Globus pallidus (tissue), 1 donor: ENCODE data around the gene S1PR5.
"Not testable (repeated sequence)": the region's sequence is repeated elsewhere in the genome, so short reads cannot be mapped to it uniquely, and the experiment has no call there.

ENCODE experiments used
- DNase-seq: peaks from one replicate; pipeline ENCODE4 v3.0.0-alpha.2; 2015; ENCODE audit warnings: low spot score

S1PR5 gene

DNA sequence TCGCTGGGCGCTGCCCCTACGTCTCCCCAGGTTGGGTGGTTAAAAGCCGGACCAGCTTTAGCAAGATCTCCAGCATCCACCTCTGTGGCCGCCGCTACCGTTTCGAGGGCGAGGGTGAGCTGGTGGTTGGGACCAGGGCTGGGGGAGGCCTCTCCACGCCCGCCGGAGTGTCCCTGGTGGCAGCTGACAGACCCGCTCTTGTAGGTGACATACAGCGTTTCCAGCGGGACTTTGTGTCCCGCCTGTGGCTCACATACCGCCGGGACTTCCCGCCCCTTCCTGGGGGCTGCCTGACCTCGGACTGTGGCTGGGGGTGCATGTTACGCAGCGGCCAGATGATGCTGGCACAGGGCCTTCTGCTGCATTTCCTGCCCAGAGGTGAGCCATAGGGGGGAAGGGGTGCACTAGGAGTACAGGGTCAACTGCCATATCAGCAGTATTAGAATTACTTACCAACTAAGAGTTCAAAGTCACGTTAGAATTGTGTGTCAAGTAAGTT, 27.6 kb upstream of the S1PR5 start:
- no peak for DNase-seq

- DNase-seq: no peak
Observed at GRCh38 chr19:10544242-10544752, 27.1 kb upstream of the S1PR5 start.

GRCh38 chr19:10543420-10544241, 26.4 kb upstream of the S1PR5 start, which contains the start of gene ATG4D:
Gene ATG4D, plus strand, starts transcription at chr19:10543904. Its CDS starts 187 bp downstream, at chr19:10544091.
- DNase-seq: peak; percentile 72

DNA sequence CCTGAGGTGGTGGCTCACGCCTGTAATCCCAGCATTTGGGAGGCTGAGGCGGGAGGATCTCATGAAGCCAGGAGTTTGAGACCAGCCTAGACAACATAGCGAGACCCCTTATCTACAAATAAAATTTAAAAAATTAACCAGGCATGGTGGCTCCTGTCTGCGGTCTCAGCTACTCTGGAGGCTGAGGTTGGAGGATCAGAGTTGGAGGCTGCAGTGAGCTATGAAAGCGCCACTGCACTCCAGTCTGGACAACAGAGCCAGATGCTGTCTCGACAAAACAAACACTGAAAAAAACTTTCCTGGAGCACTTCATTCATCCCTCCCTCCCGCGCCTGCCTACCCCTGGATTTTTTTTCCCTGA, 25.8 kb upstream of the S1PR5 start:
- DNase-seq: no peak

DNA sequence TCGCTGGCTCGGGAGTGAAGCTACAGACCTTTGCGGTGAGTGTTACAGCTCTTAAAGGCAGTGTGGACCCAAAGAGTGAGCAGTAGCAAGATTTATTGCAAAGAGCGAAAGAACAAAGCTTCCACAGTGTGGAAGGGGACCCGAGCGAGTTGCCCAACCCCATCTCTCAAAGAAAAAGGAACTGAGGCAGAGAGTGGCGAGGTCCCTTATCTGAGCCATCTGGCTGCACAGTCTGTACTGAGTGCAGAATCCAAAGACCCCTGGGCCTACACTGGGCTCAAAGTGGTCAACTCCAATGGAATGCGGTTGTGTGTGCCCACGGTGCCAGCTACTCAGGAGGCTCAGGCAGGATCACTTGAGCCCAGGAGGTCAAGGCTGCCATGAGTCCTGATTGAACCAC, 21.8 kb upstream of the S1PR5 start:
- not testable (repeated sequence) for DNase-seq

- DNase-seq: no peak
Observed at GRCh38 chr19:10538204-10538983, 21.1 kb upstream of the S1PR5 start.

- no peak for DNase-seq
Observed at GRCh38 chr19:10537668-10538067, 20.4 kb upstream of the S1PR5 start.

- DNase-seq: no peak
Observed at GRCh38 chr19:10535613-10536012, 18.4 kb upstream of the S1PR5 start.

DNA sequence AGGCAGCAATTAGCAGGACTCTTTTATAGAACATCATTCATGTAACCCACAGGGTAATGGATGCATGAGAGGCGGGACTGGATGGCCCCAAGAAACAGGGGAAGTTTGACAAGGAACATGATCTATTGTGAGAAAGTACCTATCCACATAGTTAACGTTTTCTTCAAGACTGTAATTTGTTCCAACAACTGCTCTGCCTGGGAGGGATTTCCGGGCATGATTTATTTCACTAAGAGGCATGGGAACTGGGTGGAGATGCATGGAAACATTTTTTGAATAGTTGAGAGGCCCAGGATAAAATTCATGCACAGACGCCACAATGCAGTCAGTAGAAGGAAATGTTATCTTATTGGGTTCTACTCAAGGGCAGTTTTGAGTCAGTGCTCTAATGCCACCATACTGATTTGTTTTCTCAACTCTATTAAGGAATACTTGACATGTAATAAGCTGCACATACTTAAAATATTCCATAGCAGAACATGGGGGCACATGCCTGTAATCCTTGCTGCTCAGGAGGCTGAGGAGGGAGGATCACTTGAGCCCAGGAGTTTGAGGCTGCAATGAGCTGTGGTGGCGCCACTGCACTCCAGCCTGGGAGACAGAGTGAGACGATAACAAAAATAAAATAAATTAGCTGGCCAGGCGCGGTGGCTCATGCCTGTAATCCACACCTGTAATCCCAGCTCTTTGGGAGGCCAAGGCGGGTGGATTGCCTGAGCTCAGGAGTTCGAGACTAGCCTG, 16.6 kb upstream of the S1PR5 start:
- no peak for DNase-seq

GRCh38 chr19:10532457-10532856, 15.2 kb upstream of the S1PR5 start:
- no peak for DNase-seq

DNA sequence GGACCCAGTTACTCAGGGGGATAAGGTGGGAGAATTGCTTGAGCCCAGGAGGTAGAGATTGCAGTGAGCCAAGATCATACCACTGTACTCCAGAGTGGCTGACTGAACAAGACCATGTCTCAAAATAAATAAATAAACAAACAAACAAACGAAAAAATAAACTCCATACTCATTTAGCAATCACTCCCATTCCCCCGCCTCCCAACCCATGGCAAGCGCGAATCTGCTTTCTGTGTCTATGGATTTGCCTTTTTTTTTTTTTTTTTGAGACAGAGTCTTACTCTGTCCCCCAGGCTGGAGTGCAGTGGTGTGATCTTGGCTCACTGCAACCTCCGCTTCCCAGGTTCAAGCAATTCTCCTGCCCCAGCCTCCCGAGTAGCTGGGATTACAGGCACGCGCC, 9.6 kb upstream of the S1PR5 start:
- not testable (repeated sequence) for DNase-seq

DNA sequence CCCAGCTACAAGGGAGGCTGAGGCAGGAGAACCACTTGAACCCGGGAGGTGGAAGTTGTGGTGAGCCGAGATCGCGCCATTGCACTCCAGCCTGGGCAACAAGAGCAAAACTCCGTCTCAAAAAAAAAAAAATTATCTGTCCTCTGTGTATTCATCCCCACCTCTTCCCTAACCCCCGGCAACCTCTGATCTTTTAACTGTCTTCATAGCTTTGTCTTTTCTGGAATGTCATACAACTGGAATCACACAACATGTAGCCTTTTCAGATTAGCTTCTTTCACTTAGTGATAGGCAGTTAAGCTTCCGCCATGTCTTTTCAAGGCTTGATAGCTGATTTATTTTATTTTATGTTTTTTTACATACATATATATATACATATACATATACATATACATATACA, 8.4 kb upstream of the S1PR5 start:
- no peak for DNase-seq

DNA sequence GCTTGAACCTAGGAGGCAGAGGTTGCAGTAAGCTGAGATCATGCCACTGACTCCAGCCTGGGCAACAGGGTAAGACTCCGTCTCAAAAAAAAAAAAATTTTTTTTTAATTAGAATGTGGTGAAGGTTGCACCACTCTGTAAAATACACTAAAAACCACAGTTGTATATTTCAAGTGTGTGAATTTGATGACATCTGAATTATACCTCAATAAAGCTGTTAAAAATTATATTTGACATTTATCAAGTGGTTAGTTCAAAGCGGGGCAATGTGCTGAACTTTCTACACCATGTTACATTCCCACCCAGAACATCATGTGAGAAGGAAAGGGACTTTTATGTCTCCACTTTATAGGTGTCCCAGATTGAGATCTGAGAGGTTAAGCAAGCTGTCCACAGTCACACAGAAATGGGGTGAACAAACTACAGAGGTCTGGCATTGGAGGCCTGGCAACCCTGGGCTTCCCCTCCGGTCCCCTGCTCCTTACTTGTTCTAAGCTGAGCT, 5.9 kb upstream of the S1PR5 start:
- no peak for DNase-seq

DNA sequence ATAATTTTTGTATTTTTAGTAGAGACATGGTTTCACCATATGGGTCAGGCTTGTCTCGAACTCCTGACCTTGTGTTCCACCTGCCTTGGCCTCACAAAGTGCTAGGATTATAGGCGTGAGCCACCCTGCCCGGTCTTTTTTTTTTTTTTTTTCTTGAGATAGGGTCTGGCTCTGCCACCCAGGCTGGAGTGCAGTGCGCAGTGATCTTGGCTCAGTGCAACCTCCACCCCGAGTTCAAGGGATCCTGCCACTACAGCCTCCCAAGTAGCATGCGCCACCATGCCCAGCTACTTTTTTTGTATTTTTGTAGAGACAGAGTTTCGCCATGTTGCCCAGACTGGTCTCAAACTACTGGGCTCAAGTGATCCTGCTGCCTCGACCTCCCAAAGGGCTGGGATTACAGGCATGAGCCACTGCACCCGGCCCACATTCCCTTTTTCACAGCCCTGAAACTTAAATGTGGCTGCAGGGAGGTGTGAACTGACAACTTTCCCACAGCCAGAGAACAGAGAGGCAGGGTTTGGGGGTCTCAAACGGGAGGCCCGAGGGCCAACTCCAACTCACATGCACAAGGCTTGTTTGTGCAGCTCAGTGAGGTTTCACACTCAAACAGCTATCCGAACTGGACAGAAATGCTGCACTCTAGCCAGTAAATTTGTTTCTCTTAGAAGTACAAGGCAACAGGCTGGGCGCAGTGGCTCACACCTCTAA, 4.4 kb upstream of the S1PR5 start:
- no peak for DNase-seq

DNA sequence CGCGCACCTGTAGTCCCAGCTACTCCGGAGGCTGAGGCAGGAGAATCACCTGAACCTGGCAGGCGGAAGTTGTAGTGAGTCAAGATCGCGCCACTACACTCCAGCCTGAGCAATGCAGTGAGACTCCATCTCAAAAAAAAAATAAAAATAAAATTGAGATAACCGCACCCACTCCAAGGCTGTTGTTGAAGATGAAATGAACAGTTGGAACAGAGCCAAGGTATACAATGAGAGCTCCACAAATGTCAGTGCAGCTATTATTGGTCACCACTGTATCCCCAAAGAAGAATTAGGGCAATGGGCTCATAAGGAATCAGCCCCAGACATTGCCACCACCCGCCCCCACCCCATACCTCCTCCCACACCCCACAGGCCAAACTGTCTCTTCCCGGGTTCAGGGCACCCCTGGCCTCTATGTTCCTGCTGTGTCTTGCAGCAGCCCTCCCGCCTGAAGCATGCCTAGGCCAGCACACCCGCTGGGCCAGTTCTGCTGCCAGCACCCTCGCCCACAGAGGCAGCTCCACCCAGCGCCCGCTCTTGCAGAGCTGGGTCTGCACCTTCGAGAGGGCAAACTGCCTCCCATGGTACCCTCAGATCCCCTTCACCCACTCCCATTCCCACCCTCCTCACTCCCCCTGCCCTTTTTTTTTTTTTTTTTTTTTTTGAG, 3.5 kb upstream of the S1PR5 start:
- DNase-seq: no peak

- DNase-seq: no peak
Observed at GRCh38 chr19:10519421-10519820, 2.2 kb upstream of the S1PR5 start.

- no peak for DNase-seq
Observed at GRCh38 chr19:10518444-10519361, 1.5 kb upstream of the S1PR5 start.

- DNase-seq: peak; percentile 80
Observed at GRCh38 chr19:10517760-10518443, 655 bp upstream of the S1PR5 start.

DNA sequence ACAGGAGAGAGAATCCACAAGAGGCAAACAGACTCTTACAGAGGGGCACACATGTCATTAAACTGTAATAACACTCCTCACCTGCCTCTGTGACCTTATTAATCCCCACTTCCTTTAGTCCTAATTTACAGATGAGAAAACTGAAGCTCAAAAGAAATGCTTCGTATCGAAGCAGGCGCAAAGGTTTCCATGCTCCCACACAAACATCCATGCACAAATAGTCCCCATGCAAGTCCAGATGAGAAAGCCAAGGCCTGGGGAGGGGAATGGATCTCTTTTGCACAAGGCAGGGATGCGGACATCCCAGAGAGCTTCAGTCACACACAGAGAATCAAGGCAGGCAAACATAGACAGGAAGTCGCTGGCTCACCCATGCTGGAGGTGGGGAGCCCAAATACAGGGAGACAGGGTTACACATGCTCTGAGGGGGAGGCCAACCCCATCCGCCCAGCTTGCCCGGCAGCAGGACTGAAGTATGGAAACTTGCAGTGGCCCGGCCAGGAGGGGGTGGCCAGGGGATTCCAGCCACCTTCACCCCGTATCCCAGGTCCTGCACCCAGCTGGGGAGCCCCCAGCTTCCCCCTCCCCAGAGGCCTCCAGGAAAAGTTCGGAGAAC, 468 bp downstream of the S1PR5 start:
- DNase-seq: no peak
